ENCODE data around the gene EYS. TPM values are rescaled to one million over a fixed set of nuclear protein-coding genes. Genes with fewer than 3 reads are reported as not detected.

The EYS gene
- total and polyA plus RNA-seq, 4 donors, result 0.08 to 0.63 (median 0.36) TPM

DNA sequence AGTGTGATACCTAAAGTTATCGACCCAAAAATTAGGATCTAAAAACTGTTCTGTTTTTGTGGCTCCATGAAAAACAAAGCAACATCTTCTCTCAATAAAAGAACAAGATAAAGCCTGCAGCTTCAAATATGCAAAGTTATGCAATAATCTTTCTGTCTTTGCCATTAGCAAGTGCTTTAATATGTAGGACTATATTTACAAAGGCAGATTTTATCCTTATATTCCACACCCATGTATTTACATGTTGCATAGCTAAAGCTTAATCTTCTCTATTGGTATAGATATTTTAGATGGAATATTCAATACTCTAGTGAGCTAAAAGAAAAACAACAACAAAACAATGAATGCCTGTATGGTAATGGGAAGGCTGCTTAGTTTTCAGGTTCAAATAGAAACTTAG lies 1443.2 kb downstream of the EYS start:
- H3K36me3 ChIP-seq (ENCODE audit: control insufficient read depth in 4 of 4, insufficient read depth in 3 of 4, low read depth in 1 of 4, low read length in 3 of 4), result no peaks in the 10 kb centered on the region
- H3K9ac ChIP-seq (ENCODE audit: low read depth in 1 of 2, low read length in 2 of 2), result no peak overlapping the region
- H3K4me1 ChIP-seq (ENCODE audit: control insufficient read depth in 4 of 4, insufficient read depth in 4 of 4, low read length in 3 of 4), result no peaks in the 10 kb centered on the region
- no peak overlapping the region for H3K27ac ChIP-seq (ENCODE audit: low read depth in 1 of 2, low read length in 2 of 2)
- TF ChIP-seq YY1 (IDR thresholded peaks at IDR 0.05) (no peak), FOXA2 (IDR thresholded peaks at IDR 0.05) (no peak), FOXA1 (IDR thresholded peaks at IDR 0.05) (no peak)
- DNase-seq (ENCODE audit: low spot score), result no peak
- no peaks in the 10 kb centered on the region for H3K9me3 ChIP-seq (ENCODE audit: control insufficient read depth in 4 of 4, low read length in 3 of 4)
- WGBS, result 90% methylated on average over 1 of the region's 1 CpG
- no peaks in the 10 kb centered on the region for H3K27me3 ChIP-seq (ENCODE audit: control insufficient read depth in 4 of 4, insufficient read depth in 4 of 4, low read length in 3 of 4)
- no peak overlapping the region for H3K4me3 ChIP-seq (ENCODE audit: low read depth in 1 of 3, low read length in 3 of 3)

DNA sequence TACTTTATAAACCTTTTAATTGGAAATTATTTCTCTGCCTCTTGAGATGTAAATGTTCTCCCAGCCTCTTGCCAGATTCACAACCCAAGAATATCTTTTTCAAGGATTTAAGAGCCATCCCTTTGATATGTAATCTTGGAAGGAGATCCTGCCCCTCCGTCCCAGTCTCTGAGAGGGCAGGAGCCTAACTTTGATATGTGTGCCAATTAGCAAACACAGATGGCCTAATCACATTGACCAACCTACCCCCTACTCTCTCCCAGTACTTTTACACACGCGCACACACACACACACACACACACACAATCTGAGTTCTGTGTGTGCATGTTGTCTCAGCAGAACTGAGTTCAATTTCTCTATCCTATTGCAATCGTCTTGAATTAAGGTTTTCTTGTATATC lies 1447.7 kb downstream of the EYS start:
- TF ChIP-seq YY1 (IDR thresholded peaks at IDR 0.05) (no peak), HNF4G (IDR thresholded peaks at IDR 0.05) (no peak), JUND (IDR thresholded peaks at IDR 0.05) (no peak), TAF1 (conservative IDR thresholded peaks at IDR 0.05) (no peak), RAD21 (IDR thresholded peaks at IDR 0.05) (no peak), RXRA (IDR thresholded peaks at IDR 0.05) (no peak), SP1 (IDR thresholded peaks at IDR 0.05) (no peak), NR2F2 (IDR thresholded peaks at IDR 0.05) (no peak), FOXA1 (IDR thresholded peaks at IDR 0.05) (no peak), EGR1 (IDR thresholded peaks at IDR 0.05; ENCODE audit: low read depth in 2 of 2) (no peak), HNF4A (conservative IDR thresholded peaks at IDR 0.05) (no peak), GABPA (IDR thresholded peaks at IDR 0.05 in 1 of 2, conservative IDR thresholded peaks at IDR 0.05 in 1 of 2) (no peak), FOXA2 (IDR thresholded peaks at IDR 0.05) (no peak)
- TF ChIP-seq, protein P1, sequence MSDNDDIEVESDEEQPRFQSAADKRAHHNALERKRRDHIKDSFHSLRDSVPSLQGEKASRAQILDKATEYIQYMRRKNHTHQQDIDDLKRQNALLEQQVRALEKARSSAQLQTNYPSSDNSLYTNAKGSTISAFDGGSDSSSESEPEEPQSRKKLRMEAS (IDR thresholded peaks at IDR 0.05), result no peak
- TF ChIP-seq, protein P2, sequence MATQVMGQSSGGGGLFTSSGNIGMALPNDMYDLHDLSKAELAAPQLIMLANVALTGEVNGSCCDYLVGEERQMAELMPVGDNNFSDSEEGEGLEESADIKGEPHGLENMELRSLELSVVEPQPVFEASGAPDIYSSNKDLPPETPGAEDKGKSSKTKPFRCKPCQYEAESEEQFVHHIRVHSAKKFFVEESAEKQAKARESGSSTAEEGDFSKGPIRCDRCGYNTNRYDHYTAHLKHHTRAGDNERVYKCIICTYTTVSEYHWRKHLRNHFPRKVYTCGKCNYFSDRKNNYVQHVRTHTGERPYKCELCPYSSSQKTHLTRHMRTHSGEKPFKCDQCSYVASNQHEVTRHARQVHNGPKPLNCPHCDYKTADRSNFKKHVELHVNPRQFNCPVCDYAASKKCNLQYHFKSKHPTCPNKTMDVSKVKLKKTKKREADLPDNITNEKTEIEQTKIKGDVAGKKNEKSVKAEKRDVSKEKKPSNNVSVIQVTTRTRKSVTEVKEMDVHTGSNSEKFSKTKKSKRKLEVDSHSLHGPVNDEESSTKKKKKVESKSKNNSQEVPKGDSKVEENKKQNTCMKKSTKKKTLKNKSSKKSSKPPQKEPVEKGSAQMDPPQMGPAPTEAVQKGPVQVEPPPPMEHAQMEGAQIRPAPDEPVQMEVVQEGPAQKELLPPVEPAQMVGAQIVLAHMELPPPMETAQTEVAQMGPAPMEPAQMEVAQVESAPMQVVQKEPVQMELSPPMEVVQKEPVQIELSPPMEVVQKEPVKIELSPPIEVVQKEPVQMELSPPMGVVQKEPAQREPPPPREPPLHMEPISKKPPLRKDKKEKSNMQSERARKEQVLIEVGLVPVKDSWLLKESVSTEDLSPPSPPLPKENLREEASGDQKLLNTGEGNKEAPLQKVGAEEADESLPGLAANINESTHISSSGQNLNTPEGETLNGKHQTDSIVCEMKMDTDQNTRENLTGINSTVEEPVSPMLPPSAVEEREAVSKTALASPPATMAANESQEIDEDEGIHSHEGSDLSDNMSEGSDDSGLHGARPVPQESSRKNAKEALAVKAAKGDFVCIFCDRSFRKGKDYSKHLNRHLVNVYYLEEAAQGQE (IDR thresholded peaks at IDR 0.05), result no peak
- TF ChIP-seq, protein P3, sequence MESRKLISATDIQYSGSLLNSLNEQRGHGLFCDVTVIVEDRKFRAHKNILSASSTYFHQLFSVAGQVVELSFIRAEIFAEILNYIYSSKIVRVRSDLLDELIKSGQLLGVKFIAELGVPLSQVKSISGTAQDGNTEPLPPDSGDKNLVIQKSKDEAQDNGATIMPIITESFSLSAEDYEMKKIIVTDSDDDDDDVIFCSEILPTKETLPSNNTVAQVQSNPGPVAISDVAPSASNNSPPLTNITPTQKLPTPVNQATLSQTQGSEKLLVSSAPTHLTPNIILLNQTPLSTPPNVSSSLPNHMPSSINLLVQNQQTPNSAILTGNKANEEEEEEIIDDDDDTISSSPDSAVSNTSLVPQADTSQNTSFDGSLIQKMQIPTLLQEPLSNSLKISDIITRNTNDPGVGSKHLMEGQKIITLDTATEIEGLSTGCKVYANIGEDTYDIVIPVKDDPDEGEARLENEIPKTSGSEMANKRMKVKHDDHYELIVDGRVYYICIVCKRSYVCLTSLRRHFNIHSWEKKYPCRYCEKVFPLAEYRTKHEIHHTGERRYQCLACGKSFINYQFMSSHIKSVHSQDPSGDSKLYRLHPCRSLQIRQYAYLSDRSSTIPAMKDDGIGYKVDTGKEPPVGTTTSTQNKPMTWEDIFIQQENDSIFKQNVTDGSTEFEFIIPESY (IDR thresholded peaks at IDR 0.05), result no peak
- TF ChIP-seq, protein P4, sequence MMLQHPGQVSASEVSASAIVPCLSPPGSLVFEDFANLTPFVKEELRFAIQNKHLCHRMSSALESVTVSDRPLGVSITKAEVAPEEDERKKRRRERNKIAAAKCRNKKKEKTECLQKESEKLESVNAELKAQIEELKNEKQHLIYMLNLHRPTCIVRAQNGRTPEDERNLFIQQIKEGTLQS (IDR thresholded peaks at IDR 0.05), result no peak
- TF ChIP-seq, protein P5, sequence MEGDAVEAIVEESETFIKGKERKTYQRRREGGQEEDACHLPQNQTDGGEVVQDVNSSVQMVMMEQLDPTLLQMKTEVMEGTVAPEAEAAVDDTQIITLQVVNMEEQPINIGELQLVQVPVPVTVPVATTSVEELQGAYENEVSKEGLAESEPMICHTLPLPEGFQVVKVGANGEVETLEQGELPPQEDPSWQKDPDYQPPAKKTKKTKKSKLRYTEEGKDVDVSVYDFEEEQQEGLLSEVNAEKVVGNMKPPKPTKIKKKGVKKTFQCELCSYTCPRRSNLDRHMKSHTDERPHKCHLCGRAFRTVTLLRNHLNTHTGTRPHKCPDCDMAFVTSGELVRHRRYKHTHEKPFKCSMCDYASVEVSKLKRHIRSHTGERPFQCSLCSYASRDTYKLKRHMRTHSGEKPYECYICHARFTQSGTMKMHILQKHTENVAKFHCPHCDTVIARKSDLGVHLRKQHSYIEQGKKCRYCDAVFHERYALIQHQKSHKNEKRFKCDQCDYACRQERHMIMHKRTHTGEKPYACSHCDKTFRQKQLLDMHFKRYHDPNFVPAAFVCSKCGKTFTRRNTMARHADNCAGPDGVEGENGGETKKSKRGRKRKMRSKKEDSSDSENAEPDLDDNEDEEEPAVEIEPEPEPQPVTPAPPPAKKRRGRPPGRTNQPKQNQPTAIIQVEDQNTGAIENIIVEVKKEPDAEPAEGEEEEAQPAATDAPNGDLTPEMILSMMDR (IDR thresholded peaks at IDR 0.05; ENCODE audit: low read depth, low read length, missing input control), result no peak
- Histone ChIP-seq H3K9me3 (ENCODE audit: control insufficient read depth in 4 of 4, low read length in 3 of 4) (no peaks in the 10 kb centered on the region), H3K36me3 (ENCODE audit: control insufficient read depth in 4 of 4, insufficient read depth in 3 of 4, low read depth in 1 of 4, low read length in 3 of 4) (no peaks in the 10 kb centered on the region), H3K27ac (ENCODE audit: low read depth in 1 of 2, low read length in 2 of 2) (no peak overlapping the region), H3K9ac (ENCODE audit: low read depth in 1 of 2, low read length in 2 of 2) (no peak overlapping the region), H3K27me3 (ENCODE audit: control insufficient read depth in 4 of 4, insufficient read depth in 4 of 4, low read length in 3 of 4) (no peaks in the 10 kb centered on the region), H3K4me1 (ENCODE audit: control insufficient read depth in 4 of 4, insufficient read depth in 4 of 4, low read length in 3 of 4) (no peaks in the 10 kb centered on the region), H3K4me3 (ENCODE audit: low read depth in 1 of 3, low read length in 3 of 3) (no peak overlapping the region)
- 35% methylated on average over 4 of the region's 4 CpGs for WGBS
- DNase-seq (ENCODE audit: low spot score), result no peak
